NCI-H524 treated with DMSO at 0.1 percent for 48 hours (cell line): ENCODE results near the gene TTLL10.

ENCODE experiments used
- DNase-seq: peaks from one replicate; lab custom pipeline; 2025; lab: John Stamatoyannopoulos, UW

Gene TTLL10, protein sequence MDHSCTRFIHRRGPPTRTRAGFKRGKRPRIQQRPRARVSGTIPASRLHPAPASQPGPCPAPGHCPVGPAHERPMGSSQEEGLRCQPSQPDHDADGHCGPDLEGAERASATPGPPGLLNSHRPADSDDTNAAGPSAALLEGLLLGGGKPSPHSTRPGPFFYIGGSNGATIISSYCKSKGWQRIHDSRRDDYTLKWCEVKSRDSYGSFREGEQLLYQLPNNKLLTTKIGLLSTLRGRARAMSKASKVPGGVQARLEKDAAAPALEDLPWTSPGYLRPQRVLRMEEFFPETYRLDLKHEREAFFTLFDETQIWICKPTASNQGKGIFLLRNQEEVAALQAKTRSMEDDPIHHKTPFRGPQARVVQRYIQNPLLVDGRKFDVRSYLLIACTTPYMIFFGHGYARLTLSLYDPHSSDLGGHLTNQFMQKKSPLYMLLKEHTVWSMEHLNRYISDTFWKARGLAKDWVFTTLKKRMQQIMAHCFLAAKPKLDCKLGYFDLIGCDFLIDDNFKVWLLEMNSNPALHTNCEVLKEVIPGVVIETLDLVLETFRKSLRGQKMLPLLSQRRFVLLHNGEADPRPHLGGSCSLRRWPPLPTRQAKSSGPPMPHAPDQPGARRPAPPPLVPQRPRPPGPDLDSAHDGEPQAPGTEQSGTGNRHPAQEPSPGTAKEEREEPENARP

DNA sequence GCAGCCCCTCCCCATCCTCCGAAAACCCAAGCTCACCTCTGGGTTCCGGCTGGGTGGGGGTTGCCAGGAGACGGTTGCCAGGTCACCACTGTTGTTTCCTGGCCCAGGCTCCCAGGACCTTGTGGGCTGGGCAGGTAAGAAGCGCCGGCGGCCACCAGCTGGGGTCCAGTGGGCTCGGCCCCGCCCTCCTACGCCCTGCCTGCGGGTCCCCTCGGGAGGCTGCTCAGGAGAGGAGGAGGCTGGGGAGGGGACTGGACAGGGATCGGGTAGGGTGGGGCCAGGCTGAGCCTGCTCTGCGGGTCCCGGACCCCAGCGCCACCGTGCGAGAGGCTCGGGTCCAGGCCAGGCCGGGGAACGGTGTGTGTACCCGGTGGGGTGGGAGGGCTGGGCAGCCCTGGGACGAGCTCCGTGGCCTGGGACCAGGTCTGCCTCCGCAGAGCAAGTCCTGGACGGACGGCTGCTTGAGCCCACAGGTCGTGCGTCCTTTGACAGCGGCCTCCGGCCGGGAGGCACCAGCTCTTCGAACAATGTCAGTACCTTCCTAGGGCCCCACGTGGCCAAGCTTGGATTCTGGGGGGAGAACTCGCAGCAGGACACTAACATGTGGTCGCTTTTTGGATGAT, at the start of gene TTLL10:
Gene TTLL10, plus strand, starts transcription at position 88 of the 623 bp plus-strand sequence. CDS start 5,336 bp downstream, outside the sequence.
- no peak for DNase-seq

DNA sequence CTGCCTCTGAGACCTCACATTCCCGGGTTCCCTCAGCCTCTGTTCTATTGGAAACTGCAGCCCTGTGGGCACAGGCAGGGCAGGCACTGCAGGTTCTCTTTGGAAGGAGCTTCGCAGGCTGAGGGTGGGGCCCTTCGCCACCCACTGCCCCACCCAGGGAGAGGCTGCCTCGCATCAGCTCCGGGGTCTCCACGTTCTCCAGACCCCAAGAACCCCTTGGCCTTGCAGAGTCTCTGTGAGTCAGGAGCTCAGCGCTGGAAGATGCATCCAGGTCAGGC, 49.2 kb upstream of the TTLL10 start:
- no peak for DNase-seq

DNA sequence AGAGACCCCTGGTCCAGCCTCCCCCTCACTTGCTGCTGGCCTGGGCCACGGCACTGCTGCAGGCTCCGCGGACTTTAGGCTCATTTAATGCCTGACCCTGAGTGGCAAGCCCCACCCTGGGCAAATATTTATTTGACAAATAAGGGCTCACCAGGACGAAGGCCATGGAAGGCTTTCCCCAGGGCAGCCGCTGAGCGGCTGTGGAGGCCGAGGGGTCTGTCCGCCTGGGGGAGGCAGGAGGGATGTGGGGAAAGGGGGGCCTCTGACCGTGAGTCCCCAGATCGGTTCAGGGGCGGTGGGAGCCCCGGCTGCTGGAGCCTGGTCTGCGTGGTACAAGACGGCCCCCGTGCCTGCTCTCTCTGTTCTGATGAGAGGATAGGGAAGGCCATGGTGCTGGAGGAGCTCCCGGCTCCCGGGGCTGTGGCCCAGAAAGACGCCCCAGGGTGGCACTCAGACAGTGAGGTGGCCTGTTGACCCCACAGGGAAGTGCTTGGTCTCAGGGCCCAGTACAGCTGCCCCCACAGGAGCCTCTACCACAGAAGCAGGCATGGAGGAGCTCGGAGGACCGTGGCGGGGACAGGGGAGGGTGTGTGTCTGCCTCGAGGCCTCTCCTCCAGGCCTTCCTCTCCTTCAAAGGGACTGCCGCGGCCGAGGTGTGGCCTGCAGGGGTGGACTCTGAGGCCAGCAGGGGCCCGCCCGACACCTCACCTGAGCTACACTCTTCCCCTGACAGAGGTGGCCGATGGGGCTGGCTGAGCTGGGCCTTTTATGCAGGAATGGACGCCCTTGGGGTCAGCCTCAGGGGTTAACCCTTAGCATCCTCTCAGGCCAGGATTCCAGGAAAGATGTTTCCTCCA, 48.7 kb upstream of the TTLL10 start:
- no peak for DNase-seq

DNA sequence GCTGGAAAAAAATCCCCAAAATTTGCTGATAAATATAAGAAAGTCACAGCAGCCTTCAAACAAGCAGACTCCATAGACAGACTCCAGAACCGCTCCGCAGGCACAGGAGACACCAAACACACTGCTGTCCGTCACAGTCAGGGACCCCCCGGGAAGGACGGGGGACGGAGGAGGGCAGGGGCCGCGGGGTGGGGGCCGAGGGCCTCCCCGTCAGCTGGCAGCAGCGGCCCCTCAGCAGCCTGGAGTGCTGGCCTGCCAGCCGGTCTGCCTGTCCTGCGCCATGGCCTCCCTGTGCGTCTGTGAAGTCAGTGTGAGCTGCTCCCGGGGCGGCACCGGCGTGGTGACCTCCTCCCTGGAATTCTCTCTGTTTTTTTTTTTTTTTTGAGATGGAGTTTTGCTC, 47.7 kb upstream of the TTLL10 start:
- no peak for DNase-seq

DNA sequence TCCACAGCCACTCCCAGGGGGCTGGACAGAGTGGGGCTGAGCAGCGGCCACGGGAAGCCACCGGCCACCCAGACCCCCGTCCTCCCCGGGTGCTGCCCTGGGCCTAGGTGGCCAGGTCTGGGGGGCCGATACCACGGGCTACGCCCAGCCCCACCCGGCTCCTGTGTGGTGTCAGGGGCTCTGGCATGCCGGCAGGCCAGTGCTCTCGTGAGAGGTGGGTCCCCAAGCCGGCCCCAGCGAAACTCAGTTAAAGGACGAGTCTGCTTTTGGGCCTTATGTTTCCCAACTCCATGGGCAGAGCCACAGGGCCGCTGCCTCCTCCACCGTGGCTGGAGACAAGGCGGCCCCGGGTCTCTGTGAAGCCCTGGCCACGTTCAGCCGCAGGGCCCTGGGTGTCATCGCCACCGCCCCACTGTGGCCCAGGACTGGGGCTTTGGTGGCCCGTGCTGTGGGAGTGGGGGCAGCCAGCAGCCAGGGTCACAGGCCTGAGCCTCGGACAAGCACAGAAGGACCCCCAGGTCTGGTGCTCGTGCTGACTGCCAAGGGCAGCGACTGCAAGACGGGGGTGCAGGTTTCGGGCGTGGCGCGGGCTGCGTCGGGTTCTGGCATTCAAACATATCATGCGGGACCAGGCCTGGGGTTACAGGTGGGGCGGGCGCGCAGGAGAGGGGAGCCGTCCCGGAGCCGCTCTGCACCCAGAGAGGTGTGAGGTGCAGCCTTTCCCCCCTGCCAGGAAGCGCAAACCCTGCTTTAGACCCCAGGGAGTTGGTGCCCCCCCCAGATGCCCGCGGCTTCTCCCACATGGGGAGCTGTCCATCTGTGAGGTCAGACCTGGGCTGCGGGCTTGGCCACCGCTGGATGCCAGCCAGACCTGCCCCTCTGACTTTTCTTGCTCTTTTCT, 45.9 kb upstream of the TTLL10 start:
- DNase-seq = no peak

DNA sequence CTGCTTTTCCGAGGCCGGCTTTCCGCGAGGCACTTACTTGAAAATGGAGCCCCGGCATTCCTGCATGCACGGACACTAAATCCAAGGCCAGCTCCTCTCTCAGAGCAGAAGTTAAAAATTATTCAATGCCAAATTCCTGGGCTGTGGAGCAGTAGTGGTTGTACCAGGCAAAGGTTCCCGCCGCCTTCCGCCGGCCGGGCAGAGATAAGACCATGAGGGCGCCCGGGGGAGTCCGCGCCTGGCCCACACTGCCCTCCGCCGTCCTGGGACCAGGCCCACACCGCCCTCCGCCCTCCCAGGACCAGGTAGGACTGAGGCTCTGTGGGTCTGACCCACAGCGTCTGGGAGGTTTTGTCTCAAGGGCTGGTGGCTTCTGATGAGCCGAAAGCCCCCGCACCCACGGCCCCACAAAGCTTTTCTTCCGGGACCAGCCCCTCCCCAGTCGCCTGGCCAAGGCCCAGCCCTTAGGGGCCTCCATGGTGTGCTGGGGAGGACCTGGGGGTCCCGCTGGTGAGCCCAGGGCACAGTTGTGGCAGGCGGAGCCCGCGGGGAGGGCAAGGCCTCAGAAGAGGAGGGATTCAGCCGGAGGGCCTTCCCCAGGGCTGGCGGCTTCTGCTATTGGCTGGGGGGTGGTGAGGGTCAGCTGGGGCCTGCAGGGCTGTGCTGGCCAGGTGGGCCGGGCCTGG, 45.1 kb upstream of the TTLL10 start:
- no peak for DNase-seq

DNA sequence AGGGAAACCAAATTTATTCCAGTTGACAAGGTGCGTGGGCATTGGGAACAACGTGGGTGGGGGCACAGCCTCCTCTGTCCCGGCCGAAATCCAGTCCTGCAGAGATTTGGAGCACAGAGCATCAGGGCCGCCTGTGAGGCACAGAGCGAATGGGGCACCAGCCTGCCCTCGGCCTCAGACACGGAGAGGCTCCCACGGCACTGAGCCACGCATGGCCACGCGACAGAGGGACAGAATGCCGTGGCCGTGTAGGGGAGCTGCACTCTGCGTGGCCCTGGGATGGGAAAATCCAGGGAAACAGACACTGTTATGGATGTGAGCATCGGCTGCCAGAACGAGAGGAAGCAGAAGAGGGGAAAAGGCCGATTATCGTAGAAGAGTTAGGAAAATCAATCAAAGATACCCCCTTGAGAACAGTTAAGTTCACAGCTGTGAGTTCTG, 44.3 kb upstream of the TTLL10 start:
- DNase-seq = no peak

DNA sequence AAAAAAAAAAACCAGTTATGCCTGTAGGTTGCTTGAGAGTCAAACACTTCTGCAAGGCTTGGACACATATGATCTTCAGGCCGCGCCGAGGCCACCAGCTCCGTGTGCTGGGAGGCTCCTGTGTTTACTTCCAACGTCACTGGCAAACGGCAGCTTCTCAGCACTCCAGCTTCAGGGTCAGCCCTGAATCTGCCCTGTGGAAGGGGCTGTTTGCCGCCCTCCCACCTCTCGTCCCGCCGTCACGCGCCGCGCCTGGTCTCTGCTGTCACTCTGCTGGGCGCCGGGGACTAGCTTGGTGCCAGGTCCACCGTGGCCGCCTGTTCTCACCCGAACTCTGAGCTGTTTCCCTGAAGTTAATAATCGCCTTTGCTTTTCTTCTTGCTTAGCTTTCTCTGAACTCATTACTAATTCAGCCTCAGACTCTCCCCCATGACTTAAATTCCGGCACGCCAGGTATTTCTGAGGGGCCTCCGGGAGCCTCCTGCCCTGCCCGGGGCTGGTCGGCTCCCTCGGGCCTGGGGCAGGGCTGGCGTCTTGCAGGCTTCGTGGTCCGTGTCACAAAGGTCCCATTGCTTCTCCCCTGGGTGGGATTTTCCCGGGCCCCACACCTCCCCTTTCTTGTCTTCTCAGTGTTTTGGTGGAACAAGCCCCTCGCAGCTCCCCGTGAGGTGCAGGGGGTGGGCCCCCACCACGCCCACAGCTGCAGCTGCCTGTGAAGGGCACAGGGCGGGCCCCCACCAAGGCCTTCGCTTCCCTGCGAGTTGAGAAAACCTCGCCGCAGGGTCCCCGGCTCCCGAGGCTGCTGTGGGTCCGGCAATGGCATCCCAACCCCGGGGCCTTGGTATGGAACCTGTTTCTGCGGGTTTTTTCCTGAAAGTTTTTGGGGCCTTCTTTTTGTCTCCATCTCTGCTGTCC, 43.2 kb upstream of the TTLL10 start:
- no peak for DNase-seq

DNA sequence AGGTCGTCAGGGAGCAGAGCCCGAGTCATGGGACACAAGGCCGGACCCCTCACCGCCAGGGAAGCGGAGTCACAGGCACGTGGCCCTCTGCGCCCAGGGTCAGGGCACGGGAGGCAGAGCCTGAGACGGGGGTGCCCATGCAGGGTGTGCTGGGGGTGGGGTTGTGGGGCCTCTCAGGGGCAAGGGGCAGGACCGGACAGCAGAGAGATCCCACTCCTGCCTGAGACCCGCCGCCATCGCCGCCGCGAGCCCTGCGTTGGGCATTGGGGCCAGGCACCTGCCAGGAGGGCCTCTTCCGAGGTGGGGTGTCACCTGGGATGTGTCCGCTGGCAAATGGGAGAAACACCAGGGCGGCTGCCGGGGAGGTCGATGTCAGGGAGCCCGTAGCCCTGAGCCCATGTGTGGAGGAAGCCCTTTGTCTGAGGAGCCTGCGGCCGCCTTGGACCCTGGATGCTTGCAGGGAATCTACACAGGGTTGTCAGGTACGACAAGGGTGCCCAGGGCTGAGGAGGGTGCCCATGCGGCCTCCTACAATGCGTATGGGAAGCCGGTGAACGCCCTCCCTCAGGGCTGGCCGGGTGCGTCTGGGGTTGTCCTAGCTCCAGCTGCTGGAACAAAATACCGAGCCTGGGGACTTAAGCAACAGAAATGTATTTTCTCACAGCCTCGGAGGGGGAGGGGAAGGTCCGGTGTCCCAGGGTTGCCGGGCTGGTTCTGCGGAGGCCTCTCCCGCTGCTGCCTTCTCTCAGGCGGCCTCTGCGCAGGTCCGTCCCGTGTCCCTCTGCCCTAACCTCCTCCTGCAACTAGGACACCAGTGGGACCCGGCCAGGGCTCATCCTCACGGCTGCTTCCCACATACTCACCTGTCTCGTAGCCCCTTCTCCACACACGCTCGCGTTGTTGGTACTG, 41.4 kb upstream of the TTLL10 start:
- no peak for DNase-seq

DNA sequence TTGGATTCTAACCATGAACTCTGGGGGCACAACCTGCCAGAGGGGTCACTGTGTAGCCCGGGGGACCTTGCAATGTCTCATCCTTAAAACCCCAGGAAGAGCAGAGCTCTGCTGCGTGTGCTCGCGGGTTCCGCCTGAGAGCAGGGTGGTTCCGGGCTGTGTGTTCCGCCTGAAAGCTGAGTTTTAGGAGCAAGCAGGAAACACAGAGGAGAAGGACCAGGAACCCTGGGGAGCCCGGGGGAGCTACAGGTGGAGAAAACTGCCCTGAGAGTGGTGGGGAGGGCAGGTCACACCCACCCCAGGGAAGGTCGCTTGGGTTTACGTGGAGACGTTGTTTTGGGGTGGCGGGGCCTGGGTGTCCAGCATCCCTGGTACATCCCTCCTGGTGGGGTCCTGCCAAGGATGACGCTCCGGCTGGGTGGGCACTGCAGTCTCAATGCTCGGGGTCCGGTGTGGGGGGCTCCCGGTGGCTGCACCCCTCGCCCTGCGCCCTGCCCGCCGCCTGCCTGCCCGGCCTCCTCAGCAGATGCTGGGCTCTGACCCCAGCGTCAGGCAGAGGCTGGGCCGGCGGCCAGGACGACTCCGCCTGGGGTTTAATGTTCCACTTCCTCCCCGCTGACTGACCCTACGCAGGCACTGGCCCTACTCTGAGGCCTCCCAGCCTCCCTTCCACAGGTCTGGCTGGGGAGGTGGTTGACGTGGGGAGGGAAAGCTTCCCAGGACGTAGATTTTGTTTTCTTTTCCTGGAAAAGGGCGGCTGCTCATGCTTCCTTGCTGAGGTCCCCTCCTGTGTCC, 40.5 kb upstream of the TTLL10 start:
- no peak for DNase-seq

DNA sequence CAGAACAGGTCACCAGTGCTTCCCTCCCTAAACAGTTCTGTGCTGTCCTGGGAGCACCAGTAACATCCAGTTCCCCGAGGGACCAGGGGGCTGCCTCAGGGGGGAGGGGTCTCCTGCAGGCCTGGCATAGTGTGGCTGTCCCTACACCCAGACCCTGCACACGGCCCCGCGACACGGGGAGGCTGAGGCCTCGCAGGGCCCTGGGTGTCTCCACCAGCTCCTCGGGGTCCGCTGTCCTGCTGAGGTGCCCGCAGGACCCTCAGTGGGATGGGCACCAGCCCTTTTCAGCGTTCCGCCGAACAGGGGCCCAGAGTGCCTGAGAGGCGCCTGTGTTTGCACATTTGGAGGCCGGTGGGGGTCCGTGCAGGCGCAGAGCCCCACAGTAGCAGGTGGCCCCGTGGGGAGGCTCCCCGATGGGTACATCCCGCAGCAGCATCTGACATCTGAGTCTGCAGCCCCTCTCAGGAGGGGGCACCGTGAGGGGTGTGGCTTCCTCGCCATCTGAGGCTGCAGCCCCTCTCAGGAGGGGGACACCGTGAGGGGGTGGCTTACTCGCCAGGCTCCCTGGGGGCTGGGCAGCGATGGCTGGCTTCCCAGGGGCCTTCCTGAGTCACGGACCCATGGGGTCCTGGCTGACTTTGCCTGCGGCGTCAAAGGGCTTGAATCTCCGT, 39.2 kb upstream of the TTLL10 start:
- no peak for DNase-seq

DNA sequence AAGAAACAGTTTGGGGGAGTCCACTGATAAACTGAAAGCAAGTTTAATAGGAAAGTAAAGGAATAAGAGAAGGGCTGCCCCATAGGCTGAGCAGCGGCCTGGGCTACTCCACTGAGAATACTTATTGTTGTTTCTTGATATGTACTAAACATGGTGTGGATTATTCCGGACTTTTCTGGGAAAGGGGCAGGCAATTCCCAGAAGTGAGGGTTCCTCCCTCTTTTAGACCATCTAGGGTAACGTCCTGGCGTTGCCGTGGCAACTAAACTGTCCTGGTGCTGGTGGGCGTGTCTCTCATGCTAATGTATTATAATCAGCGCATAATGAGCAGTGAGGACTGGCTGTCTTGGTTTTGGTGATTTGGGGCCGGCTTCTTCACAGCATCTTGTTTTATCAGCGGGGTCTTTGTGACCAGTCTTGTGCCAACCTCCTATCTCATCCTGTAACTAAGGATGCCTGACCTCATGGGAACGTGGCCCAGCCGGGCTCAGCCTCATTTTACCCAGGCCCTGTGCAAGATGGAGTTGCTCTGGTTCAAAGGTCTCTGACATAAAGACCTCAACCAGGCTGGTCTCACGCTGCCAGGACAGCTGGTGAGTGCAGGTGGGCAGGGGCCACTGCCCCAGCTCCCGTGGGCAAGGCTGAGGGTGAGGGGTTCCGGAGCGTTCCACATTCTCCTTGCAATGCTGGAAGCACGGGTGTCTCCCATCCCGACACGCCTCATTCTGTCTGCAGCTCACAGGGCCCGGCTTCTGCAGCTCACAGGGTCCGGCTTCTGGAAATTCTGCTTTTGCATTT, 38.1 kb upstream of the TTLL10 start:
- no peak for DNase-seq

DNA sequence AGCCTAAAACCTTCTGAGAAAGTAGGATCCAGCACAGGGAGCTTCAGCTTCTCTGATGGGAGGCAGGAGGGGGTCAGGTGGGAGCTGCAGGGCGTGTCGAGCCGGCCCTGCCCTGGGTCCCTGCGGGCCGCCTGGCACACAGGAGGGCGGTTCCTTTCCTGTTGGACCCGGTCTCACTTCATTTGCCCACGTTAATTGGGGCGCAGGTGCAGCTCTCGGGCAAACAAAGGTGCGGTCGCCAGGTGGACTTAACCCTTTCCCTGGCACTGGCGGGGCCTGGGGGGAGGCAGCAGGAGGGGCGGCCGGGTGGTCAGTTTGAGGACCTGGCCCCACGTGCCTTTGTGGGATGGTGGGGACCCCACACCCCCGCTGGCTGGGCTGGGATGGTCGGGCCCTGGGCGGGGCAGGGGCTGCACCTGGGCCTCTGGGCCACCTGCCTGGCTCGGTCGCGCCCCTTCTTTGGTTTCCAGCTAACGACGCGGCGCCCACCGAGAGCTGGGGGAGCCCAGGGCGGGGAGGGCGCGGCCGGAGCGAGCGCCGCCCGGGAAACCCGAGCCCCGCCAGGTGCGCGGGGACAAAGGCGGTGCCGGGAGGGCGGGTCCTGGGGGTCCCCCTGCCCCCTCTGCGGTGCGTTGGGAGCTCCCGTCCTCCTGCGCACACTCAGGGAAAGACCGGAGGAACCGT, 37.0 kb upstream of the TTLL10 start:
- no peak for DNase-seq

DNA sequence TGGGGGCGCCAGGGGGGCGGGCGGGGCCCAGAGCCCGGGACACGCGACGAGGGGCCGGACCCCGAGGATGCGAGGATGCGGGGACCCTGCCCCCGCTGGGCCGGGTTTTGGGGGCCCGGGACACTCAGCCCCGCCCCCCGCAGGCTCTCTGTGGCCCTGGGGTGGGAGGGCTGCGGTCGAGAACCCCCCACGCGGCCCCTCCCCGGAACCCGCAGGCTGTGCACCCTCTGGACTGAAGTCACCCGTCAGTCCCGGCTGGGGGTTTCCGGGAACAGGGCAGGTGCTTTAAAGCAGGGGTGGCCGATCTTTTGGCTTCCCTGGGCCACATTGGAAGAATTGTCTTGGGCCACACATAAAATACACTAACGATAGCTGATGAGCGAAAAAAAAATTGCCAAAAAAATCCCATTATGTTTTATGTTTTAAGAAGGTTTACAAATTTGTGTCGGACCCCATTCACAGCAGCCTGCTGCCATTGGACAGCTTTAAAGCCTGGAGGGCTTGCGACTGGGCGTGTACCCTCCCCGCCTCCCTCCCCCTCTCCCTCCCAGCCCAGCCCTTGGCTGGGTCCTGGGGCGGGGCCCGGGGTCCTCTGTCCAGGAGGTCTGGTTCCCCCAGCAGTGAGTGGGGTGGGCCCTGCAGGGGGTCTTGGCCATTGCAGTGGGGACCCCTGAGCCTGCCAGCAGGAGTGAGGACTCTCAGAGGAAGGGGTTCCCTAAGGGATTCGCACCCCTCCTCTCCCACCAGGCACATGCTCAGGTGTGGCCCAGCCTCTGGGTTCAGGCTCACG, 36.2 kb upstream of the TTLL10 start:
- no peak for DNase-seq

DNA sequence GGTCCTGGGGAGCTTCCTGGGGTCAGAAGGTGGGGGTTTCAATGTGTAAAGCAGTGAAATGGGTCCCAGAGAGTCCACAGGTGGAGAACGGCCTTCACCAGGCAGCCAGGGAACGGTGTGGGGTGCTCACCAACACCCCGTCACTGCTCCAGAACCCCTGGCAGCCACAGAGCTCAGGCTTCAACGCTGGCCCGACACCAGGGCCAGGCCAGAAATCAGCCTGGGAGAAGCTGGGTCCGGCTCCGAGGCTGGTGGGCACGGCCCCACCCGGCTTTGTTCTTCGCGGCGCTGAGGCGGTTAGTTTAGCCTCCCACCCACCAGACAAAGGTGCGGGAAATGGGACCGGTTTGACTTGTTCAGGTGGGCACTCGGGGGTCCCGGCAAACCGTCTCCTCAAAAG, 33.0 kb upstream of the TTLL10 start:
- DNase-seq = no peak
